DMS 273 treated with DMSO at 0.1 percent for 48 hours (cell line): ENCODE results near the gene RAB3A.

Source experiments
- DNase-seq: peaks from one replicate; lab custom pipeline; 2025; lab: John Stamatoyannopoulos, UW

The RAB3A gene

GRCh38 chr19:18149596-18149975, 54.3 kb downstream of the RAB3A start:
- no peak for DNase-seq

DNA sequence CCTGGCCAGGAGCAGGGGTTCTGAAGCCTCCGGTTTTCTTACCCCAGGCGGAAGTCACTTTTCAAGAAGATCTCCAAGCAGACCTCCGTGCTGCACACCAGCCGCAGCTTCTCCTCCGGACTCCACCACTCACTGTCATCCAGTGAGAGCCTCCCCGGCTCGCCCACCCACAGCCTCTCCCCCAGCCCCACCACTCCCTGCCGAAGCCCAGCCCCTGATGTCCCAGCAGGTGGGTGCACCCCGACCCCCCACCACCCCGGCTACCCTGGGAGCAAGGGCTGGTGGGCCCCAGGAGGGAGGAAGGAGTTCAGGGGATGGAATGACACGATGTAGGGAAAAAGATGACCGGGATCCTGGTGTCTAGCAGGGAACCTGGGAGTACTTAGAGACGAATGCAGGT, 56.4 kb downstream of the RAB3A start:
- DNase-seq, result no peak
